ENCODE results near the gene ATOH7.
"Not testable (repeated sequence)": the region's sequence is repeated elsewhere in the genome, so short reads cannot be mapped to it uniquely, and the experiment has no call there.

ATOH7 gene

DNA sequence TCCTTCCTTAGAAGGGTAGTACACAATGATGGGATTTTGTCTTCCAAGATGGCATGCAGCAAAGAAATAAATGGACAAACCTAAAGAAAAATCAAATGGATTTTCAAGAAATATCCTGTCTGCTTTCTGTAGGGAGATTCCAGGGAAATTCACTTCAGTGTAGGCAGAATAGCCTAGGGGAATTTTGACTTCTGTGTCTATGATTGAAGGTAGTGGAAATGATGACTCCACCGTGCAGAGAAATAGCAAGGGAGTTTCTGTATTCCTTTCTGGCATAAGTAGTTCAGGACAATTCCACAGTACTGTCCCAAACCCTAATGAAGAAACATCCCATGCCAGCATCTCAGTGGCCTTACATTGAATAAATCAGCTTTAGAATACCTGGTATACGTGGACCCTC is 9.5 kb downstream of the ATOH7 start:
- H3K36me3 Mint-ChIP-seq (ENCODE audit: low read depth), result no peaks in the 10 kb centered on the region
- H3K4me3 Mint-ChIP-seq, result no peak overlapping the region
- no peak overlapping the region for H3K27ac Mint-ChIP-seq
- no peaks in the 10 kb centered on the region for H3K27me3 Mint-ChIP-seq
- H3K9me3 Mint-ChIP-seq, result no peaks in the 10 kb centered on the region
- no peaks in the 10 kb centered on the region for H3K4me1 Mint-ChIP-seq (ENCODE audit: low read depth)
- DNase-seq, result no peak

- Mint-ChIP-seq H3K27ac (no peak overlapping the region), H3K4me3 (no peak overlapping the region), H3K27me3 (no peaks in the 10 kb centered on the region), H3K4me1 (ENCODE audit: low read depth) (no peaks in the 10 kb centered on the region), H3K9me3 (no peaks in the 10 kb centered on the region), H3K36me3 (ENCODE audit: low read depth) (no peaks in the 10 kb centered on the region)
- no peak for DNase-seq
Observed at GRCh38 chr10:68221196-68221595, 10.7 kb downstream of the ATOH7 start.

DNA sequence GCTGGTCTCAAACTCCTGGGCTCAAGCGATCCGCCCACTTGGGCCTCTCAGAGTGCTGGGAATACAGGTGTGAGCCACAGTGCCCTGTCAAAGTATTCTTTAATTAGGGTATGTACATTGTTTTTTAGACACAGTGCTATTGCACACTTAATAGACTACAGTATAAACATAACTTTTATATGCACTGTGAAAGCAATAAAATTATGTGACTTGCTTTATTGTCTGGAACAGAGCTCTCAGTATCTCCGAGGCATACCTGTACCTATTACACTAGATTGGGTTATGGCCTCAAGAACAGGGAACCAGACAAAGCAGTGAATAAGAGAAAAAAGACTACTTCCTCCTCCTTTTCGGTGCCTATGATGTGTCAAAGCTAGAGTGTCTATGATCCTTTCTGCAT is 13.1 kb downstream of the ATOH7 start:
- H3K4me1 Mint-ChIP-seq (ENCODE audit: low read depth), result no peaks in the 10 kb centered on the region
- H3K27ac Mint-ChIP-seq, result no peak overlapping the region
- H3K36me3 Mint-ChIP-seq (ENCODE audit: low read depth), result no peaks in the 10 kb centered on the region
- H3K27me3 Mint-ChIP-seq, result no peaks in the 10 kb centered on the region
- no peak overlapping the region for H3K4me3 Mint-ChIP-seq
- DNase-seq, result no peak
- H3K9me3 Mint-ChIP-seq, result no peaks in the 10 kb centered on the region

GRCh38 chr10:68212721-68213352 is 19.1 kb downstream of the ATOH7 start:
- Mint-ChIP-seq H3K4me3 (no peak overlapping the region), H3K27ac (no peak overlapping the region), H3K36me3 (ENCODE audit: low read depth) (no peaks in the 10 kb centered on the region), H3K9me3 (no peaks in the 10 kb centered on the region), H3K27me3 (peaks cover 2% of the 10 kb centered on the region), H3K4me1 (ENCODE audit: low read depth) (no peaks in the 10 kb centered on the region)
- no peak for DNase-seq

GRCh38 chr10:68211669-68212068 is 20.2 kb downstream of the ATOH7 start:
- H3K4me1 Mint-ChIP-seq (ENCODE audit: low read depth), result no peaks in the 10 kb centered on the region
- no peak for DNase-seq
- H3K27ac Mint-ChIP-seq, result no peak overlapping the region
- no peak overlapping the region for H3K4me3 Mint-ChIP-seq
- peaks cover 2% of the 10 kb centered on the region for H3K27me3 Mint-ChIP-seq
- no peaks in the 10 kb centered on the region for H3K36me3 Mint-ChIP-seq (ENCODE audit: low read depth)
- H3K9me3 Mint-ChIP-seq, result no peaks in the 10 kb centered on the region

DNA sequence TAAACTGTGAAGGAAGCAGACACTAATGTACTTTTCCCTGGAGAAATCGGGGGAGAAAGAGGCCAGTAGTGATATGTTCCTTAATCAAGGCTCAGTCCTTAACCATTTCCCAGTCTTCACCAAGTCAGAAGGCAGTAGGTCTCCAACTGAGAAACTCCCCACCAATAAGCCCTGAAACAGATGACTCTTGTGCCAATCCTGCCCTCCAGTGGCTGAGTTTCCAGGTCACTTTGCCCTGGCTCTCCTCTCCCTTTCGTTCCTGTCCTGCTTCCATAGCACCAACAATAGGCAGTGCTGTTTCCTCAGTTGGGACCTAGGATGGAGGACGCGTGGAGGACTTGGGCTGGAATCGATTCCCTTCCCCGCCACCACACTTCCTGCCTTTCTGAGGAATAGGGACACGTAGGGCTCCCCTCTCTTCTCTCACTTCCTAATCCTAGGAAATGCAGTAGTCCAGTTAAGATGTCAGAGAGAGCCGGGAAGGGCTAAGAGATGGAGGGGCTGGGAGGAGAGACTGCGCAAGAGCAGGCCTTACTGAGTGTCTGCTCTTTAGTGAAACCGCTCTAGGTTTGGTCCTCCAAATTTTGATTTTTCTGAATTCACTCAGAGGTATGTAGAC is 23.4 kb downstream of the ATOH7 start:
- H3K4me1 Mint-ChIP-seq (ENCODE audit: low read depth), result no peaks in the 10 kb centered on the region
- peaks cover 16% of the 10 kb centered on the region for H3K27me3 Mint-ChIP-seq
- no peak for DNase-seq
- no peak overlapping the region for H3K27ac Mint-ChIP-seq
- no peaks in the 10 kb centered on the region for H3K9me3 Mint-ChIP-seq
- no peak overlapping the region for H3K4me3 Mint-ChIP-seq
- no peaks in the 10 kb centered on the region for H3K36me3 Mint-ChIP-seq (ENCODE audit: low read depth)

- Mint-ChIP-seq H3K9me3 (no peaks in the 10 kb centered on the region), H3K27ac (no peak overlapping the region), H3K4me1 (ENCODE audit: low read depth) (peaks cover 5% of the 10 kb centered on the region), H3K4me3 (no peak overlapping the region), H3K36me3 (ENCODE audit: low read depth) (no peaks in the 10 kb centered on the region), H3K27me3 (peaks cover 54% of the 10 kb centered on the region)
- DNase-seq, result no peak
Observed at GRCh38 chr10:68202960-68203353, 29.0 kb downstream of the ATOH7 start.

- no peak overlapping the region for H3K27ac Mint-ChIP-seq
- H3K27me3 Mint-ChIP-seq, result peaks cover 43% of the 10 kb centered on the region
- H3K4me1 Mint-ChIP-seq (ENCODE audit: low read depth), result no peaks in the 10 kb centered on the region
Observed at GRCh38 chr10:68196701-68197100, 35.2 kb downstream of the ATOH7 start.

DNA sequence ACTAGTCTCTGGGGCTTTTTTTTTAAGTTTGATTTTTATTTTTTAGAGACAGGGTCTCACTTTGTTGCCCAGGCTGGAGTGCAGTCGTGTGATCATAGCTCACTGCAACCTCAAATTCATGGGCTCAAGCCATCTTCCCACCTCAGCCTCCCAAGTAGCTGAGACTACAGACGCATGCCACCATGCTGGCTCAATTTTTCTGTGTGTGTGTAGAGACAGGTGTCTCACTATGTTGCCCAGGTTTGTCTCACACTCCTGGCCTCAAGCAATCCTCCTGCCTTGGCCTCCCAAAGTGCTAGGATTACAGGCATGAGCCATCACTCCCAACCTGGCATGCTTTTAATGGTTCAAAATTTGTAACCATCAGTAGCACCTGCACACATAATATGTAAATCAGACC is 36.1 kb downstream of the ATOH7 start:
- DNase-seq; H3K9me3 Mint-ChIP-seq; H3K4me3 Mint-ChIP-seq; H3K27ac Mint-ChIP-seq; H3K4me1 Mint-ChIP-seq (ENCODE audit: low read depth); H3K36me3 Mint-ChIP-seq (ENCODE audit: low read depth): not testable (repeated sequence)
- peaks cover 34% of the 10 kb centered on the region for H3K27me3 Mint-ChIP-seq

More at GRCh38 chr10:68196701-68197100, 35.2 kb downstream of the ATOH7 start:
- no peaks in the 10 kb centered on the region for H3K9me3 Mint-ChIP-seq
- no peaks in the 10 kb centered on the region for H3K36me3 Mint-ChIP-seq (ENCODE audit: low read depth)
- no peak for DNase-seq
- no peak overlapping the region for H3K4me3 Mint-ChIP-seq

DNA sequence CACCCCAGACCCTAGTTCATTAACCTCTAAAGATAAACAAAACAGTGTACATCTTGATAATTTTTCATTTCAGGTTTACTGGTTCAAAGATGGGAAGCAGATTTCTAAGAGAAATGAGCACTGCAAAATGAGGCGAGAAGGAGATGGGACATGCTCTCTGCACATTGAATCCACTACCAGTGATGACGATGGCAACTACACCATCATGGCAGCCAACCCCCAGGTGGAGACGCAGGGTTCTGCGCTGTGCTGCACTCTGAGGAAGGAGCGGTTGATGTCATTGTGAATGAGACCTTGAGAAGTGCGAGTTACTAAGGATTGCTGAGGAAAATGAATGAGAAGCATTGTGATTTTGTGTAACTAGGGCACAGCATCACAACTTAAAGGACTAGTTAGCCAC is 37.6 kb downstream of the ATOH7 start:
- no peak for DNase-seq
- Mint-ChIP-seq H3K27ac (no peak overlapping the region), H3K4me1 (ENCODE audit: low read depth) (no peaks in the 10 kb centered on the region), H3K36me3 (ENCODE audit: low read depth) (no peaks in the 10 kb centered on the region), H3K4me3 (no peak overlapping the region), H3K27me3 (peaks cover 23% of the 10 kb centered on the region), H3K9me3 (no peaks in the 10 kb centered on the region)

DNA sequence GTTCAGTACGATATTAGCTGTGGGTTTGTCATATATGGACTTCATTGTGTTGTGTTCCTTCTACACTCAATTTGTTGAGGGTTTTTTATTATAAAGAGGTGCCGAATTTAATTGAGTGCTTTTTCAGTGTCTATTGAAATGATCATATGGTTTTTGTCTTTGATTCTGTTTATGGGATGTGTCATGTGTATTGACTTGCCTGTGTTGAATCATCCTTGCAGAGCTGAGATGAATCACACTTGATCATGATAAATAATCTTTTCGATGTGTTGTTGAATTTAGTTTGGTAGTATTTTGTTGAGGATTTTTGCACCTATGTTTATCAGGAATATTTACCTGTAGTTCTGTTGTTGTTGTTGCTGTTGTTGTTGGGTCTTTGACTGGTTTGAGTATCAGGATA is 39.8 kb downstream of the ATOH7 start:
- no peak for DNase-seq
- H3K27me3 Mint-ChIP-seq, result peaks cover 17% of the 10 kb centered on the region
- no peaks in the 10 kb centered on the region for H3K9me3 Mint-ChIP-seq
- no peaks in the 10 kb centered on the region for H3K4me1 Mint-ChIP-seq (ENCODE audit: low read depth)
- H3K36me3 Mint-ChIP-seq (ENCODE audit: low read depth), result no peaks in the 10 kb centered on the region
- H3K4me3 Mint-ChIP-seq, result no peak overlapping the region
- H3K27ac Mint-ChIP-seq, result no peak overlapping the region

- no peak for DNase-seq
- no peaks in the 10 kb centered on the region for H3K9me3 Mint-ChIP-seq
- H3K4me1 Mint-ChIP-seq (ENCODE audit: low read depth), result no peaks in the 10 kb centered on the region
- peaks cover 25% of the 10 kb centered on the region for H3K27me3 Mint-ChIP-seq
- H3K36me3 Mint-ChIP-seq (ENCODE audit: low read depth), result no peaks in the 10 kb centered on the region
- no peak overlapping the region for H3K4me3 Mint-ChIP-seq
- H3K27ac Mint-ChIP-seq, result no peak overlapping the region
Observed at GRCh38 chr10:68188835-68189234, 43.1 kb downstream of the ATOH7 start.

GRCh38 chr10:68185085-68185484 is 46.8 kb downstream of the ATOH7 start:
- H3K4me1 Mint-ChIP-seq (ENCODE audit: low read depth), result no peaks in the 10 kb centered on the region

GRCh38 chr10:68184546-68184945 is 47.4 kb downstream of the ATOH7 start:
- Mint-ChIP-seq H3K4me3 (no peak overlapping the region), H3K36me3 (ENCODE audit: low read depth) (no peaks in the 10 kb centered on the region), H3K27ac (no peak overlapping the region), H3K9me3 (no peaks in the 10 kb centered on the region), H3K27me3 (peaks cover 25% of the 10 kb centered on the region), H3K4me1 (ENCODE audit: low read depth) (no peaks in the 10 kb centered on the region)
- no peak for DNase-seq

More at GRCh38 chr10:68185085-68185484, 46.8 kb downstream of the ATOH7 start:
- DNase-seq, result no peak
- H3K4me3 Mint-ChIP-seq, result no peak overlapping the region
- no peaks in the 10 kb centered on the region for H3K9me3 Mint-ChIP-seq
- no peaks in the 10 kb centered on the region for H3K36me3 Mint-ChIP-seq (ENCODE audit: low read depth)
- H3K27me3 Mint-ChIP-seq, result peaks cover 25% of the 10 kb centered on the region
- H3K27ac Mint-ChIP-seq, result no peak overlapping the region
